SU-DHL-6 (cell line): ENCODE data around the gene RIN3.
"Not testable (repeated sequence)": the region's sequence is repeated elsewhere in the genome, so short reads cannot be mapped to it uniquely, and the experiment has no call there.

Source experiments
- H2AFZ ChIP-seq: fragments of 200-600 bp; sonication (generic); 2 replicates; pipeline ENCODE4 v1.6.1; 2014; ENCODE audit warnings: low read depth, mild to moderate bottlenecking, moderate library complexity, mixed read lengths, antibody characterized with exemption, low read length; ENCODE audit not compliant: severe bottlenecking
- H3F3A ChIP-seq: fragments of 200-600 bp; shearing (Covaris generic); 2 replicates; pipeline ENCODE4 v1.6.0; 2016; ENCODE audit warnings: antibody characterized with exemption, mild to moderate bottlenecking; ENCODE audit not compliant: insufficient read depth
- H3K27ac ChIP-seq: fragments of 200-600 bp; sonication (generic); 2 replicates; pipeline ENCODE4 v1.5.1; 2016; ENCODE audit warnings: low read depth, mild to moderate bottlenecking, low read length, moderate library complexity, mixed read lengths
- H3K27me3 ChIP-seq: fragments of 200-600 bp; sonication (generic), shearing (Covaris generic); 2 replicates; pipeline ENCODE4 v1.6.0; 2014; ENCODE audit warnings: mild to moderate bottlenecking, low read length
- H3K36me3 ChIP-seq: fragments of 200-600 bp; sonication (generic); 2 replicates; pipeline ENCODE4 v1.6.1; 2014; ENCODE audit warnings: mild to moderate bottlenecking, low read length, mixed read lengths
- H3K4me2 ChIP-seq: fragments of 300-600, 200-600 bp; shearing (Covaris generic), sonication (generic); 2 replicates; pipeline ENCODE4 v1.6.0; 2014; ENCODE audit warnings: low read length, low read depth, mild to moderate bottlenecking; ENCODE audit not compliant: poor library complexity, severe bottlenecking
- H3K4me3 ChIP-seq: fragments of 200-600 bp; sonication (generic); 2 replicates; pipeline ENCODE4 v1.5.1; 2014; ENCODE audit warnings: antibody characterized with exemption, low read length, mild to moderate bottlenecking, mixed read lengths; ENCODE audit not compliant: insufficient read depth, poor library complexity, severe bottlenecking
- H3K79me2 ChIP-seq: fragments of 200-600 bp; sonication (generic); 2 replicates; pipeline ENCODE4 v1.6.1; 2014; ENCODE audit warnings: mild to moderate bottlenecking, low read length, moderate library complexity; ENCODE audit not compliant: insufficient read depth
- H3K9ac ChIP-seq: fragments of 200-600 bp; sonication (generic); 2 replicates; pipeline ENCODE4 v1.7.0; 2014; ENCODE audit warnings: mild to moderate bottlenecking, low read length
- H3K9me2 ChIP-seq: fragments of 200-600 bp; sonication (generic); replicated peaks from 2 replicates; pipeline ENCODE4 v1.6.1; 2014; ENCODE audit warnings: low read length; ENCODE audit not compliant: insufficient read depth
- H3K9me3 ChIP-seq: fragments of 200-600 bp; sonication (generic); 2 replicates; pipeline ENCODE4 v1.6.1; 2014; ENCODE audit warnings: low read length, mixed read lengths; ENCODE audit not compliant: insufficient read depth
- H4K20me1 ChIP-seq: fragments of 200-600 bp; sonication (generic); 2 replicates; pipeline ENCODE4 v1.6.1; 2014; ENCODE audit warnings: low read depth, mild to moderate bottlenecking, antibody characterized with exemption, low read length, moderate library complexity, mixed read lengths
- CTCF ChIP-seq: fragments of 200-600 bp; sonication (generic); IDR thresholded peaks from one replicate; pipeline ENCODE4 v1.5.1; 2017; ENCODE audit warnings: antibody characterized with exemption, mild to moderate bottlenecking, low read length, moderate library complexity; ENCODE audit not compliant: insufficient read depth, poor library complexity, severe bottlenecking
- EZH2phosphoT487 ChIP-seq: fragments of 200-600 bp; sonication (generic), shearing (Covaris generic); conservative IDR thresholded peaks from 2 replicates; pipeline ENCODE4 v1.6.1; 2018; ENCODE audit warnings: mild to moderate bottlenecking, antibody characterized with exemption, low read length, moderate library complexity, mixed read lengths

The RIN3 gene

DNA sequence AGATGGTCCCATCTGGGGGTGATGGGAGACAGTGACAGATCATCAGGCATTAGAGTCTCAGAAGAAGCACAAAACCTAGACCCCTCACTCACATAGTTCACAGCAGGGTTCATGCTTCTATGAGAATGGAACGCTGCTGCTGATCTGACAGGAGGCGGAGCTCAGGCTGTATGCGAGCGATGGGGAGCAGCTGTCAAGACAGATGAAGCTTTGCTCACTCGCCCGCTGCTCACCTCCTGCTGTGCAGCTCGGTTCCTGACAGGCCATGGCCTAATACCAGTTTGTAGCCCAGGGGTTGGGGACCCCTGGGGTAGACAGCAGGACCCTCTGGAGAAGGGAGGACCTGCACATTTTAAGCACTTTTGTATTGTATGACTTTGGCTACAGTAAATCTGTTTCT lies 123.6 kb downstream of the RIN3 start:
- Histone ChIP-seq H3K27ac (no peak overlapping the region), H3K27me3 (no peaks in the 10 kb centered on the region), H3K36me3 (no peaks in the 10 kb centered on the region), H3K79me2 (no peaks in the 10 kb centered on the region), H2AFZ (no peak overlapping the region), H3K4me2 (no peak overlapping the region), H3K4me3 (no peak overlapping the region), H3K9ac (no peak overlapping the region), H4K20me1 (no peaks in the 10 kb centered on the region), H3F3A (no peaks in the 10 kb centered on the region), H3K9me3 (no peaks in the 10 kb centered on the region), H3K9me2 (no peaks in the 10 kb centered on the region)
- no peak for TF ChIP-seq EZH2phosphoT487
- no peak for TF ChIP-seq CTCF

DNA sequence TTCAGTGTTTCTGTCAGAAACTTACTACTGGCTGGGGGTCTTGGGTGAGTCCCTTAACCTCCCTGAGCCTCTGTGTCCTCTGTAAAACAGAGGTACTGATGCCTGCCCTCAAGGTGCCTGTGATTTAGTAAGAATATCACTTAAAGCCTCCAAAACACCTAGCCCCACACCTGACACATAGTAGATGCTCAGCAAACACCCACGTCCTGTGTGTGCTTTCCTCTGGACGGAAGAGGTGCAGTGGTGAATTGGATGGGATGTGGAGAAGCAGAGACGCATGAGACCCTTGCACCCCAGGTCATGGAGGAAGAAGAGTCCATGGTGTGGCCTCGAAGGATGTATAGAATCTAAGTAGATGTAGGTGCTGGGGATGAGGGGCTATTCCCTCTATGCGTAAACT lies 124.3 kb downstream of the RIN3 start:
- TF ChIP-seq CTCF (no peak), EZH2phosphoT487 (no peak)
- Histone ChIP-seq H2AFZ (no peak overlapping the region), H3K9me2 (no peaks in the 10 kb centered on the region), H3K36me3 (no peaks in the 10 kb centered on the region), H3K27me3 (no peaks in the 10 kb centered on the region), H3K9ac (no peak overlapping the region), H3K4me3 (no peak overlapping the region), H3F3A (no peaks in the 10 kb centered on the region), H3K27ac (no peak overlapping the region), H3K79me2 (no peaks in the 10 kb centered on the region), H3K4me2 (no peak overlapping the region), H3K9me3 (no peaks in the 10 kb centered on the region), H4K20me1 (no peaks in the 10 kb centered on the region)

DNA sequence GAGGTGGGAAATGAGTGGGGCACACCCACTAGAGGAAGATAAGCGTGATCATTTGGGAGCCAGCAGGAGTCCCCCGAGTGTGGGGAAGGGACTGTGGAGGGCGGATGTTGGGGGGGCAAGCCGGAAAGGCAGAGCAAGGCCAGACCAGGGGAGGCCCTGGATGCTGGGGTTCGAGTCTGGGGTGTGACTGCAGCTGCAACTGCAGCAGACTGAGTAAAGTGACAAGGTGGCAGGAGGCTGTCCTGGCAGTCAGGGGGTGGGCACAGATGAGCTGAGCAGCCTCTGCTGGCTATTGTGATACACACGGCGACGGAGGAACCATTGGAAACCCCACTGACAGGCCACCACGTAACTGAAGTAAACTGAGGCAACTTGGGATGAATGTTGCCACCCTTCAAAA lies 124.7 kb downstream of the RIN3 start:
- no peaks in the 10 kb centered on the region for H3K36me3 ChIP-seq
- no peaks in the 10 kb centered on the region for H3K9me2 ChIP-seq
- H3K4me3 ChIP-seq: no peak overlapping the region
- H3K27me3 ChIP-seq: no peaks in the 10 kb centered on the region
- no peak overlapping the region for H3K27ac ChIP-seq
- no peak overlapping the region for H3K9ac ChIP-seq
- no peaks in the 10 kb centered on the region for H3K79me2 ChIP-seq
- no peaks in the 10 kb centered on the region for H3F3A ChIP-seq
- H4K20me1 ChIP-seq: no peaks in the 10 kb centered on the region
- no peak overlapping the region for H2AFZ ChIP-seq
- TF ChIP-seq EZH2phosphoT487 (no peak), CTCF (no peak)
- no peaks in the 10 kb centered on the region for H3K9me3 ChIP-seq
- H3K4me2 ChIP-seq: no peak overlapping the region

GRCh38 chr14:92638904-92639303 lies 125.3 kb downstream of the RIN3 start:
- TF ChIP-seq EZH2phosphoT487 (no peak), CTCF (no peak)
- no peaks in the 10 kb centered on the region for H3K9me3 ChIP-seq
- H3K27me3 ChIP-seq: no peaks in the 10 kb centered on the region
- H4K20me1 ChIP-seq: no peaks in the 10 kb centered on the region
- no peak overlapping the region for H3K4me3 ChIP-seq
- no peak overlapping the region for H3K9ac ChIP-seq
- no peaks in the 10 kb centered on the region for H3K9me2 ChIP-seq
- H2AFZ ChIP-seq: no peak overlapping the region
- H3K27ac ChIP-seq: no peak overlapping the region
- no peaks in the 10 kb centered on the region for H3K36me3 ChIP-seq
- no peak overlapping the region for H3K4me2 ChIP-seq
- no peaks in the 10 kb centered on the region for H3F3A ChIP-seq
- H3K79me2 ChIP-seq: no peaks in the 10 kb centered on the region

DNA sequence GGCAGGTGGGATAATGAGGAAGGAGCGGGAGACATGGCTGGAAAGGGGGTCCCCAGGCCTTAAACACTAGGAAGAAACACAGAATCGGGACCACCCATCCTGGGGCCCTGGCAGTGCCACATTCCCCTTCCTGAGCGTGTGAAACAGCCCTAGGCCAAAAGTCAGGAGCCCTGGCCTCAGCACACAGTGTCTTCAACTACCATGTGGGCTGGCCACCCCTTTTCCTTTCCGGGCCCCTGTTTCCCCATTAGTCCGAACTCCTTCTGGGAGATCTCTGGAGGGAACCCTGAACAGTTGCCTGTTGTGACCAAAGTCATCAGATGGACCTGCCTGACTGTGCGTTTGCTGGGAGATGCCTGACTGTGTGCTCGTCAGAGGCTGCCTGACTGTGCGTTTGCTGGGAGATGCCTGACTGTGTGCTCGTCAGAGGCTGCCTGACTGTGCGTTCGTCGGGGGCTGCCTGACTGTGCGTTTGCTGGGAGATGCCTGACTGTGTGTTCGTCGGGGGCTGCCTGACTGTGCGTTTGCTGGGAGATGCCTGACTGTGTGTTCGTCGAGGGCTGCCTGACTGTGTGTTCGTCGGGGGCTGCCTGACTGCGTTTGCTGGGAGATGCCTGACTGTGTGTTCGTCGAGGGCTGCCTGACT lies 126.0 kb downstream of the RIN3 start:
- H3K79me2 ChIP-seq, H3F3A ChIP-seq, H3K9me2 ChIP-seq, H3K27ac ChIP-seq, H3K4me2 ChIP-seq, H4K20me1 ChIP-seq, H3K9ac ChIP-seq, H2AFZ ChIP-seq, H3K4me3 ChIP-seq, H3K27me3 ChIP-seq, H3K9me3 ChIP-seq, H3K36me3 ChIP-seq: not testable (repeated sequence)
